ENCODE data around the gene NUP153. TPM values are rescaled to one million over a fixed set of nuclear protein-coding genes. Genes with fewer than 3 reads are reported as not detected.

The NUP153 gene
- total RNA-seq, 4 donors from 2014 or later = 30.0 to 33.5 (median 33.0) TPM

GRCh38 chr6:17728551-17729222 lies 22.0 kb upstream of the NUP153 start:
- no peaks in the 10 kb centered on the region for H3K36me3 ChIP-seq
- peaks cover 0 to 5% (median 0%) of the 10 kb centered on the region in 4 donors for H3K4me1 ChIP-seq
- no peaks in the 10 kb centered on the region for H3K27me3 ChIP-seq
- H3K27ac ChIP-seq = no peak overlapping the region
- DNase-seq (ENCODE audit: low spot score in 2 of 2) = no peak
- TF ChIP-seq CTCF (IDR thresholded peaks at IDR 0.05) = no peak
- TF ChIP-seq EP300 (IDR thresholded peaks at IDR 0.05) = no peak
- no peak for TF ChIP-seq POLR2A (IDR thresholded peaks at IDR 0.05)
- H3K9me3 ChIP-seq = no peaks in the 10 kb centered on the region
- WGBS, 2 donors = 94 to 95% methylated on average over 25 to 49 of the region's 49 CpGs
- no peak overlapping the region for H3K4me3 ChIP-seq

- Histone ChIP-seq H3K9me3 (no peaks in the 10 kb centered on the region), H3K4me1 (peaks cover 0 to 5% (median 0%) of the 10 kb centered on the region in 4 donors), H3K36me3 (no peaks in the 10 kb centered on the region), H3K27me3 (no peaks in the 10 kb centered on the region), H3K4me3 (no peak overlapping the region), H3K27ac (no peak overlapping the region)
- no peak for DNase-seq (ENCODE audit: low spot score in 2 of 2)
- WGBS, 2 donors = 18 to 20% methylated on average over 6 of the region's 6 CpGs
- no peak for TF ChIP-seq POLR2A (IDR thresholded peaks at IDR 0.05)
- no peak for TF ChIP-seq EP300 (IDR thresholded peaks at IDR 0.05)
- no peak for TF ChIP-seq CTCF (IDR thresholded peaks at IDR 0.05)
Observed at GRCh38 chr6:17725083-17725482, 18.4 kb upstream of the NUP153 start.

DNA sequence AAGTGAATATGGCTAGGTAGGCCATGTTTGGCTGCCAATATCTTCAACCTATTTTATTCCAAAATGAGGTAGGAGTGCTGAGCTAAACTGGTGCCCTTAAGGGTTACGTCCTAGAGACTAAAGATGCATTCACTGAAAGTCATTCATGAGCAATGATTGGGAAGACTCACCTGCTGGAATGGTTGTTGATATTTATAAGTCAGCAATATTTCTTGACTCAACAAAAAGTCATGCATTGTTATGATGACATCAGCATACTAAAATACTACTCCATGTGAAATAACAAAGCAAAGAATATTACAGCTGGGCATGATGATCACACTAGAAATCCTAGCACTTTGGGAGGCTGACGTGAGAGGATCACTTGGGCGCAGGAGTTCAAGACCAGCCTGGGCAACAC lies 17.6 kb upstream of the NUP153 start:
- peaks cover 0 to 5% (median 0%) of the 10 kb centered on the region in 4 donors for H3K4me1 ChIP-seq
- WGBS, 2 donors = 89% methylated on average over 3 of the region's 3 CpGs
- H3K4me3 ChIP-seq = no peak overlapping the region
- no peak overlapping the region for H3K27ac ChIP-seq
- no peak for DNase-seq (ENCODE audit: low spot score in 2 of 2)
- no peak for TF ChIP-seq EP300 (IDR thresholded peaks at IDR 0.05)
- no peaks in the 10 kb centered on the region for H3K9me3 ChIP-seq
- no peaks in the 10 kb centered on the region for H3K36me3 ChIP-seq
- H3K27me3 ChIP-seq = no peaks in the 10 kb centered on the region

GRCh38 chr6:17721671-17722070 lies 14.9 kb upstream of the NUP153 start:
- DNase-seq (ENCODE audit: low spot score in 2 of 2) = no peak
- H3K9me3 ChIP-seq = no peaks in the 10 kb centered on the region
- WGBS, 2 donors = 64 to 74% methylated on average over 3 of the region's 3 CpGs
- no peaks in the 10 kb centered on the region for H3K27me3 ChIP-seq
- TF ChIP-seq POLR2A (IDR thresholded peaks at IDR 0.05) (no peak), EP300 (IDR thresholded peaks at IDR 0.05) (no peak), CTCF (IDR thresholded peaks at IDR 0.05) (no peak)
- no peak overlapping the region for H3K4me3 ChIP-seq
- H3K27ac ChIP-seq = no peak overlapping the region
- peaks cover 0 to 5% (median 0%) of the 10 kb centered on the region in 4 donors for H3K4me1 ChIP-seq
- H3K36me3 ChIP-seq = no peaks in the 10 kb centered on the region

DNA sequence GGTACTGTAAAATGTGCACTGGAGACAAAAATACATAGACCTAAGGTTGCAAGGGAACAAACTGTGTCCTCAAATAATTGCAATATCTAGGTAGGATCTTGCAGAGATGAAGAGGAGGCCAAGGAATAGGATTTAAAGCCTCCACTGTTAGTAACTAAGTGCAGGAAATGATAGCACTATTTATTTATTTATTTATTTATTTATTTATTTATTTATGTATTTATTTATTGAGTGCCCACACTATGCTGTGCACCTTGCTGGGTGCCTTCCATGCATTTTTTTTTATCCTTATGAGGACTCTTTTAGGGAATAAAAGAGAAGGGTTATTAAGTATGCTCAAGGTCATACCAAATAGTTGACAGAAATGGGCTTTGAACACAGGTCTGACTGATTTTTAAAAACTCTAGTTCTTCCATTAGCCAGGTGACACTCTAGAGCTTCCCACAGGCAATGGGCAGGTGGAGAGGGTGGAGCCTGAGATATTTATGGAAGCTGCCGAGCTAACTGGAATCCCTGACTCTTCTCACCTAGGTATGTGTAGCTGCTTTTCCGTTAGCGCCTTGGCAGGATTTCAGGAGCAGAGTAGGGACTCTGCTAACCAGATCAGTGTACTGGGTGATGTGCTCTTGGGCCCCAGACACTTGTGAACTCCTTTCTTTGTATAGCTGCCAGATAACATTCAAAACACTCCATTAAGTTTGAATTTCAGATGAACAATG lies 12.8 kb upstream of the NUP153 start:
- no peak for DNase-seq (ENCODE audit: low spot score in 2 of 2)
- Histone ChIP-seq H3K36me3 (no peaks in the 10 kb centered on the region), H3K4me1 (no peaks in the 10 kb centered on the region), H3K27ac (no peak overlapping the region), H3K4me3 (no peak overlapping the region), H3K27me3 (no peaks in the 10 kb centered on the region), H3K9me3 (no peaks in the 10 kb centered on the region)
- no peak for TF ChIP-seq CTCF (IDR thresholded peaks at IDR 0.05)
- no peak for TF ChIP-seq POLR2A (IDR thresholded peaks at IDR 0.05)
- WGBS, 2 donors = 68 to 74% methylated on average over 3 of the region's 3 CpGs

Measured in tibial nerve (tissue), 4 donors.